Lower lobe of right lung (tissue), 2 donors: Measurements from ENCODE around the gene CHST3. TPM values are rescaled to one million over a fixed set of nuclear protein-coding genes. Genes with fewer than 3 reads are reported as not detected.

Source experiments
- ATAC-seq, 2 donors: fragments of 200-7000 bp; cut with Tn5 transposase; one replicate each; pipeline ENCODE4 v1.9.1; 2020 to 2022; ENCODE audit warnings: mild to moderate bottlenecking in 2 of 2, moderate library complexity in 2 of 2
- DNase-seq: peaks from one replicate; pipeline ENCODE4 v3.0.0-alpha.2; 2020
- H3K27ac ChIP-seq: fragments of 200-600 bp; one replicate; pipeline ENCODE4 v1.8.0; 2022
- H3K27me3 ChIP-seq: fragments of 200-600 bp; one replicate; pipeline ENCODE4 v1.8.0; 2022; ENCODE audit warnings: low read depth
- H3K36me3 ChIP-seq: fragments of 200-600 bp; one replicate; pipeline ENCODE4 v1.8.0; 2022; ENCODE audit warnings: mild to moderate bottlenecking
- H3K4me1 ChIP-seq: fragments of 200-600 bp; one replicate; pipeline ENCODE4 v1.8.0; 2022
- H3K4me3 ChIP-seq: fragments of 200-600 bp; one replicate; pipeline ENCODE4 v1.8.0; 2022; ENCODE audit warnings: mild to moderate bottlenecking
- H3K9me3 ChIP-seq: fragments of 200-600 bp; one replicate; pipeline ENCODE4 v1.8.0; 2022
- intact Hi-C: fragments of 100-400 bp; cut with DNase I; formaldehyde crosslinking; loops from one replicate; pipeline ENCODE4 v1.11.0; 2022
- total RNA-seq: library from RNA; stranded (reverse); fragmentation: NEBNext Ultra II Directional; extraction: Animal tissue kit (Norgen Biotek cat#: 25700); gene quantifications from one replicate; pipeline ENCODE4 v1.2.1, GENCODE V29; 2021
- TF ChIP-seq, protein P1 (sequence below): fragments of 200-600 bp; IDR thresholded peaks from one replicate; pipeline ENCODE4 v1.8.0; 2022; ENCODE audit warnings: antibody characterized with exemption, mild to moderate bottlenecking
- donor health status: DM: no; HTN: yes; CAD: no; lungs with severe emphysema.

CHST3 gene
- total RNA-seq, 1 donor from 2014 or later, result 12.0 TPM

DNA sequence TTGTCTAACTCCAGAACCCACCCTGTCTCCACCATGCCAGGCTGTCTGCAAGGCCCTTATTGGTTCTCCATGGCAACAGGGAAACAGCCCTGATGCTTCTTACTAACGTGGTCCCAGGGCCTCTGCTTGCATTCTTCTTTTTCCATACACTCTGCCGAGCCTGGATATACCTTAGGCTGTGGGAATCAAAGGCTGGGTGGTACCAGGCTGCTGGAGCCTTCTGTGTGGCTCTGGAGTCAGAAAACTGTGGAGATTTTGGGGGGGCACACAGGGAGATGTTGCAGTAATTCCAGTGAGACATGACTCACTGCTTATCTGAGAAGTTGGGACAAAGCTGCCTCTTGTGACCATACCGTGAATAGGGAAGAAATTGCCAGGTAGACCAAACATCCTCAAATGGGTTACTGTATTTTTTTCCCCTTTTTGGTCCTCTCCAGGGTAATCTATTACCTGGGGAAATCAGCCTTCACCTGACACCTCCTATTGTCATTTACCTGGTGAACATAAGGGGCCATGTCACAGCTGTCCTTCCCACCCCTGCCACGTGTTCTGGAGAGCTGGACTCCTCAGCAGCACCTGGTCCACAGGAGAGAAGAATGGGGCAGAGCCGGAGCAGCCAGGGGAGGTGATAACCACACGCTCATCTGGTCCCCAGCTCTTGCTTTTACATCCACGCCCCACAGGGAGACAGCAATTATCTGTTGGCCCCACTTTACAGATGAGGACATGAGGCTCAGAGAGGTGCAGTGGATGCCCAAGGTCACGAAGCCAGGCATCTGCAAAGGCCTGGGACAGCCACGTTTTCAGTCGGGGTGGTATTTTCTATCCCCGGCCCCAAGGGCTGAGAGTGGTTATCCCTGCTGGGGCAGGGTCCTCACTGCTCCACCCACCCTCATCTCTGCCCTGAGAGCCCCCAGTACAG is 4.6 kb downstream of the CHST3 start:
- Histone ChIP-seq H3K4me1 (peaks cover 60% of the 10 kb centered on the region), H3K9me3 (no peaks in the 10 kb centered on the region), H3K27ac (no peak overlapping the region), H3K4me3 (no peak overlapping the region), H3K36me3 (no peaks in the 10 kb centered on the region), H3K27me3 (peaks cover 9% of the 10 kb centered on the region)
- TF ChIP-seq, protein P1, sequence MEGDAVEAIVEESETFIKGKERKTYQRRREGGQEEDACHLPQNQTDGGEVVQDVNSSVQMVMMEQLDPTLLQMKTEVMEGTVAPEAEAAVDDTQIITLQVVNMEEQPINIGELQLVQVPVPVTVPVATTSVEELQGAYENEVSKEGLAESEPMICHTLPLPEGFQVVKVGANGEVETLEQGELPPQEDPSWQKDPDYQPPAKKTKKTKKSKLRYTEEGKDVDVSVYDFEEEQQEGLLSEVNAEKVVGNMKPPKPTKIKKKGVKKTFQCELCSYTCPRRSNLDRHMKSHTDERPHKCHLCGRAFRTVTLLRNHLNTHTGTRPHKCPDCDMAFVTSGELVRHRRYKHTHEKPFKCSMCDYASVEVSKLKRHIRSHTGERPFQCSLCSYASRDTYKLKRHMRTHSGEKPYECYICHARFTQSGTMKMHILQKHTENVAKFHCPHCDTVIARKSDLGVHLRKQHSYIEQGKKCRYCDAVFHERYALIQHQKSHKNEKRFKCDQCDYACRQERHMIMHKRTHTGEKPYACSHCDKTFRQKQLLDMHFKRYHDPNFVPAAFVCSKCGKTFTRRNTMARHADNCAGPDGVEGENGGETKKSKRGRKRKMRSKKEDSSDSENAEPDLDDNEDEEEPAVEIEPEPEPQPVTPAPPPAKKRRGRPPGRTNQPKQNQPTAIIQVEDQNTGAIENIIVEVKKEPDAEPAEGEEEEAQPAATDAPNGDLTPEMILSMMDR, result no peak
- intact Hi-C loops, result no loop called here
- DNase-seq, result no peak
- ATAC-seq, result no peak

DNA sequence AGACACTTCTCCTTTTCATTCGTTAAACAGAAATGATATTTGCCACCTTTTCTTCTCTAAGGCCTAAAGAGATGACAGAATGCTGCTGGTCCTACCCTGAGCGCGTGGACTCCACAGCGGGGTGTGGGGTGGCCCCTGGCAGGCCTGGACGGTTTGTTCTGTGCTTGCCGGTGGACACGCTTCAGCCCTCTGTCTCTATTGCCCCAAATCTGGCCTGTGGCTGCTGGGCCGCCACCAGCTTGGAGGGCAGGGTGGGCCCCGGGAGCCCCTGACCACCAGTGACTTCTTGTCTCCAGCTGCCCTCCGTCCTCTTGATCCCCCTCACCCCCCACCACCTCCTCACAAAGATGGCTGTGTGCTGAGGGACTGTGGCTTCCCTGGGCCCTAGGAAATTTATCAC is 5.7 kb downstream of the CHST3 start:
- DNase-seq (no peak), ATAC-seq (no peak)
- Histone ChIP-seq H3K9me3 (no peaks in the 10 kb centered on the region), H3K27me3 (peaks cover 1% of the 10 kb centered on the region), H3K4me1 (peaks cover 68% of the 10 kb centered on the region), H3K36me3 (no peaks in the 10 kb centered on the region), H3K4me3 (no peak overlapping the region), H3K27ac (no peak overlapping the region)
- intact Hi-C loops, result no loop called here
- TF ChIP-seq, protein P1, result no peak

DNA sequence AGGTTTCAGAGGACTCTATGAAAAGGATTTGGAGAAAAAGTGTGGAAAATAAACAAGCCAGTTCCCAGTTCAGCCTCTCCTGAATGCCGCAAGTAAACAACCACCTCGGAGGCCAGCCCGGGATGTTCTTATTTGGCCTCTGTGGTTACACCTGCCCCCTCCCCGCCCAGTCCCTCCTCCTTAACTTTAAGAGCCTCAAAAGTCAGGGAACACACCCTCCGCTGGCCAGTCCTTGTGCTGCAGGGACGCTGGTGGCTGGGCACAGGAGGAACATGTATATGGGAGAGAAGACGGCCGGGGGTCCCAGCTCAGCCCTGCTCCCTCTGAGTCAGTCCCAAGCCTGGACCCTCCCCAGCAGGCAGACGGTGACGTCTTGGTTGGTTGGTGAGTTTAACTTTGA is 6.1 kb downstream of the CHST3 start:
- H3K9me3 ChIP-seq, result no peaks in the 10 kb centered on the region
- H3K4me1 ChIP-seq, result peaks cover 69% of the 10 kb centered on the region
- H3K4me3 ChIP-seq, result no peak overlapping the region
- TF ChIP-seq, protein P1, result no peak
- ATAC-seq, result peak; percentile 44 to 76
- peak; percentile 60 for DNase-seq
- no peaks in the 10 kb centered on the region for H3K27me3 ChIP-seq
- H3K27ac ChIP-seq, result no peak overlapping the region
- no peaks in the 10 kb centered on the region for H3K36me3 ChIP-seq
- intact Hi-C loops, result no loop called here

DNA sequence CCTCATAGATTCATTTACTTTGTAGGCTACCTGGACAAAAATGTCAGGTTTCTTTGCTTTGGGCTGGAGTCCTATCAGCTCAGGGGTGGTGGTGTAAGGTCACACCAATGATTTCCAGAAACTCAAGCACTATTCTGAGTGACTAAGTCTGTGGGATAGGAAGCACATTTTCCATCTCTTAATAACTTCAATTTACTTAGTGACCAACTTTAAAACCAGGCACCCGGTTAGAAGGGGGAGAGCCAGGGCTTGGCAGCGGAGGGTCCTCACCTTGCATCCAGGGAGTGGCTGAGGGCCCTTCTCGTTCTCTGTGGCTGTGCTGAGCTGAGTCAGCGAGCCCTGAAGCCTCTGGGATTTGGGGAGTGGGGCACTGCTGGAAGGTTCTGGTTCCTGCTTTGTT is 6.7 kb downstream of the CHST3 start:
- Histone ChIP-seq H3K36me3 (no peaks in the 10 kb centered on the region), H3K27ac (no peak overlapping the region), H3K9me3 (no peaks in the 10 kb centered on the region), H3K27me3 (no peaks in the 10 kb centered on the region), H3K4me3 (no peak overlapping the region), H3K4me1 (peaks cover 69% of the 10 kb centered on the region)
- no peak for DNase-seq
- peak in 1 of 2 donors; percentile 10 for ATAC-seq
- intact Hi-C loops, result no loop called here
- TF ChIP-seq, protein P1, result no peak

DNA sequence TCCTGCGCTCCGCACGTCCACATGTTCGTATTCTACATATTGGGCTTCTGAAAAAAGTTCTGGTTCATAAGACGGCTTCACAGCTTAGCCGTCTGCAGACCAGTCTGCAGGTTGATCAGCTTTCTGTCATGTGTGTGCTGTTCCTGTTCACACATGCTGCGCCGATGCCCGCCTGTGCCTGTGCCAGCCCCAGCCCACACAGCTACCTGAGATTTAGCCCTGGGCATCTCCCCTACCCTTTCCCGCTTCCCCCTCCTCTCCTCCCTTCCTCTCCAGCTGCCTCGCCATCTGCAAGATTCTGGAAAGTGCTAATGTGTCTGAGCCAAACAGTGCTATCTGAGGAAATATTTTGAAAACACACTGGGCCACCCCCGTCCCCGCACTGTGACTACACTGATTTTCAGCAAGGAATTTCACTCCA is 7.1 kb downstream of the CHST3 start:
- H3K27ac ChIP-seq, result no peak overlapping the region
- TF ChIP-seq, protein P1, result no peak
- H3K27me3 ChIP-seq, result no peaks in the 10 kb centered on the region
- ATAC-seq (no peak), DNase-seq (no peak)
- intact Hi-C loops, result no loop called here
- H3K4me3 ChIP-seq, result no peak overlapping the region
- no peaks in the 10 kb centered on the region for H3K36me3 ChIP-seq
- no peaks in the 10 kb centered on the region for H3K9me3 ChIP-seq
- peaks cover 69% of the 10 kb centered on the region for H3K4me1 ChIP-seq
